K562 (cell line): Measurements from ENCODE around the gene NTM. TPM values are rescaled to one million over a fixed set of nuclear protein-coding genes. Genes with fewer than 3 reads are reported as not detected.

Experiments
- ATAC-seq: fragments of 200-7000 bp; cut with Tn5 transposase; 3 replicates; pipeline ENCODE4 v1.9.1; 2020; ENCODE audit warnings: moderate library complexity
- BruUV-seq: library from RNA; stranded (reverse); fragments of 400-500 nt; replicated peaks from 2 replicates; lab custom pipeline; 2021; lab: Mats Ljungman, UMichigan
- CTCF ChIA-PET: fragments of 300-600 bp; formaldehyde crosslinking; extraction: SDS; loops from one replicate; lab custom pipeline; 2021; ENCODE audit warnings: low intra/inter-chr PET ratio; lab: Yijun Ruan, JAX
- POLR2A ChIA-PET: fragments of 300-600, 350-650 bp; sonication (Branson Sonifier 250); formaldehyde crosslinking; extraction: SDS; loops from one replicate; lab custom pipeline; 2021; ENCODE audit warnings: antibody characterized with exemption, inconsistent platforms; lab: Yijun Ruan, JAX
- DNase-seq, 4 experiments: peaks; one replicate each; pipeline versions ENCODE4 v3.0.0 to v3.0.0-alpha.2; 2011 to 2018; ENCODE audit warnings: low spot score in 3 of 4, mixed read lengths in 3 of 4; ENCODE audit errors: extremely low read depth in 1 of 4
- FAIRE-seq: peaks from 2 replicates; lab custom pipeline; 2011; peaks lifted over from hg19 to GRCh38; lab: Jason Lieb, UNC
- H2AFZ ChIP-seq: 2 replicates; pipeline ENCODE4 v1.6.0; 2011; ENCODE audit warnings: low read depth, low read length, control low read depth, inconsistent platforms
- H3K27ac ChIP-seq: fragments of 200-600 bp; 3 replicates; pipeline ENCODE4 v1.8.0; 2011; ENCODE audit warnings: low read depth, mild to moderate bottlenecking, control low read depth, inconsistent platforms, low read length, moderate library complexity, mixed read lengths; ENCODE audit errors: extremely low read depth
- H3K27me3 ChIP-seq, 2 experiments: fragments of 300-600 bp in 1 of 2; 2 replicates in 1 of 2; 3 replicates in 1 of 2; pipeline versions ENCODE4 v1.6.0 to v1.8.0; 2011; ENCODE audit warnings: inconsistent platforms in 2 of 2, low read length in 2 of 2, mild to moderate bottlenecking in 1 of 2, mixed read lengths in 1 of 2, moderate library complexity in 1 of 2; ENCODE audit not compliant: control insufficient read depth in 2 of 2, insufficient read depth in 2 of 2
- H3K36me3 ChIP-seq: fragments of 300-600 bp; 3 replicates; pipeline ENCODE4 v1.8.0; 2011; ENCODE audit warnings: mild to moderate bottlenecking, low read length, inconsistent platforms; ENCODE audit not compliant: control insufficient read depth, insufficient read depth
- H3K4me1 ChIP-seq, 2 experiments: fragments of 200-600 bp in 1 of 2; replicated peaks in 1 of 2; 2 replicates in 1 of 2; 3 replicates in 1 of 2; pipeline versions ENCODE4 v1.5.1 to v1.8.0; 2011; ENCODE audit warnings: inconsistent platforms in 2 of 2, low read length in 2 of 2, mild to moderate bottlenecking in 1 of 2, mixed read lengths in 1 of 2, moderate library complexity in 1 of 2; ENCODE audit not compliant: control insufficient read depth in 2 of 2, insufficient read depth in 2 of 2
- H3K4me2 ChIP-seq: 2 replicates; pipeline ENCODE4 v1.6.1; 2011; ENCODE audit warnings: low read length, control low read depth, inconsistent platforms, mixed read lengths; ENCODE audit not compliant: insufficient read depth
- H3K4me3 ChIP-seq: fragments of 200-600 bp; sonication (generic), shearing (Covaris generic); 2 replicates; pipeline ENCODE4 v1.5.1; 2016; ENCODE audit warnings: control low read depth, inconsistent platforms
- H3K79me2 ChIP-seq: fragments of 200-600 bp; 3 replicates; pipeline ENCODE4 v1.8.0; 2011; ENCODE audit warnings: low read length, inconsistent platforms; ENCODE audit not compliant: control insufficient read depth, insufficient read depth
- H3K9ac ChIP-seq, 2 experiments: 2 replicates each; pipeline versions ENCODE4 v1.6.0 to v1.6.1; 2011; ENCODE audit warnings: low read depth in 2 of 2, low read length in 2 of 2, control low read depth in 1 of 2, inconsistent platforms in 1 of 2, mild to moderate bottlenecking in 1 of 2, mixed read lengths in 1 of 2; ENCODE audit not compliant: insufficient read depth in 1 of 2
- H3K9me1 ChIP-seq: one replicate; pipeline ENCODE4 v1.6.0; 2011; ENCODE audit warnings: inconsistent platforms, mild to moderate bottlenecking, low read length, moderate library complexity; ENCODE audit not compliant: control insufficient read depth, insufficient read depth
- H3K9me3 ChIP-seq: replicated peaks from 2 replicates; pipeline ENCODE4 v1.5.1; 2011; ENCODE audit warnings: low read depth, low read length, inconsistent platforms; ENCODE audit not compliant: control insufficient read depth, insufficient read depth
- H4K20me1 ChIP-seq: replicated peaks from 2 replicates; pipeline ENCODE4 v1.6.1; 2011; ENCODE audit warnings: low read length, inconsistent platforms, mixed read lengths; ENCODE audit not compliant: control insufficient read depth, insufficient read depth
- CEBPG ChIP-seq, 3 experiments: fragments of 200-800 bp in 1 of 3; sonication (Bioruptor generic) in 1 of 3; sonication (generic) in 1 of 3; formaldehyde crosslinking in 1 of 3; IDR thresholded peaks in 2 of 3; conservative IDR thresholded peaks in 1 of 3; 2 replicates each; pipeline versions ENCODE4 v1.6.1 to v1.8.0; 2016 to 2022; ENCODE audit warnings: missing compliant biosample characterization in 2 of 3, missing genetic modification characterization in 2 of 3, mild to moderate bottlenecking in 1 of 3, missing genetic modification reagents in 1 of 3
- TAL1 ChIP-seq: fragments of 450-650 bp; IDR thresholded peaks from 2 replicates; pipeline ENCODE4 v1.6.1; 2016; ENCODE audit warnings: mild to moderate bottlenecking
- THAP7 ChIP-seq: fragments of 250-450 bp; sonication (Bioruptor Pico); IDR thresholded peaks from 2 replicates; pipeline ENCODE4 v1.5.0; 2021
- VEZF1 ChIP-seq: fragments of 200-800 bp; sonication (Bioruptor generic); IDR thresholded peaks from 2 replicates; pipeline ENCODE4 v1.6.1; 2017; ENCODE audit warnings: missing genetic modification characterization, missing compliant biosample characterization
- ZNF551 ChIP-seq: fragments of 250-450 bp; sonication (Bioruptor Pico); IDR thresholded peaks from 2 replicates; pipeline ENCODE4 v1.5.0; 2021; ENCODE audit warnings: mild to moderate bottlenecking, moderate library complexity
- WGBS: fragments of 100-300 bp; shearing (Covaris generic); methylation state at CpG from one replicate; pipeline ENCODE4 v1.1.6; 2016; ENCODE audit warnings: low coverage, mixed read lengths; ENCODE audit not compliant: insufficient coverage; ENCODE audit errors: missing lambda C conversion rate; 5-methylcytosine and 5-hydroxymethylcytosine counted together
- in situ Hi-C: fragments of 300-500 bp; cut with MboI; formaldehyde crosslinking; loops from 4 replicates; pipeline ENCODE4 v1.15.0; 2018; ENCODE audit warnings: inconsistent platforms, mixed read lengths
- intact Hi-C: fragments of 100-400 bp; cut with micrococcal nuclease; formaldehyde crosslinking; loops from 2 replicates; pipeline ENCODE4 v1.14.2; 2022
- polyA plus RNA-seq, 8 experiments: library from polyadenylated mRNA; depleted of rRNA in 4 of 8; stranded (reverse) in 5 of 8; unstranded in 3 of 8; fragments of >200 nt; fragmentation: Nextera tagmentation in 2 of 8; fragmentation: Illumina TruSeq in 1 of 8; extraction: Ambion mirVana in 2 of 8; extraction: Trizol in 1 of 8; gene quantifications; 2 replicates each; pipeline versions ENCODE4 v1.2.1 to v1.2.3, GENCODE V29; 2011 to 2014; ENCODE audit warnings: inconsistent platforms in 1 of 8, missing spikeins in 1 of 8
- total RNA-seq, 7 experiments: library from RNA; depleted of rRNA in 6 of 7; stranded (reverse); fragments of >200 nt in 6 of 7; fragmentation: Illumina TruSeq in 2 of 7; extraction: Trizol in 2 of 7; gene quantifications; 2 replicates each; pipeline versions ENCODE4 v1.2.1 to v1.2.3, GENCODE V29; 2011 to 2021; ENCODE audit warnings: low replicate concordance in 1 of 7
- TF ChIP-seq, protein P1 (sequence below), 3 experiments: fragments of 200-800 bp in 1 of 3; fragments of 250-450 bp in 1 of 3; fragments of 450-650 bp in 1 of 3; sonication (Bioruptor Pico) in 1 of 3; sonication (Bioruptor generic) in 1 of 3; formaldehyde crosslinking in 1 of 3; IDR thresholded peaks; 2 replicates each; pipeline versions ENCODE4 v1.6.1 to v1.8.0; 2016 to 2022; ENCODE audit warnings: mild to moderate bottlenecking in 2 of 3, missing genetic modification characterization in 2 of 3, missing compliant biosample characterization in 1 of 3, moderate library complexity in 1 of 3

NTM gene
- total and polyA plus RNA-seq, 9 of the 15 experiments (the other 6 are each of a cell fraction or from before 2014, with no cell fraction given), result not detected

- TF ChIP-seq, protein P1, sequence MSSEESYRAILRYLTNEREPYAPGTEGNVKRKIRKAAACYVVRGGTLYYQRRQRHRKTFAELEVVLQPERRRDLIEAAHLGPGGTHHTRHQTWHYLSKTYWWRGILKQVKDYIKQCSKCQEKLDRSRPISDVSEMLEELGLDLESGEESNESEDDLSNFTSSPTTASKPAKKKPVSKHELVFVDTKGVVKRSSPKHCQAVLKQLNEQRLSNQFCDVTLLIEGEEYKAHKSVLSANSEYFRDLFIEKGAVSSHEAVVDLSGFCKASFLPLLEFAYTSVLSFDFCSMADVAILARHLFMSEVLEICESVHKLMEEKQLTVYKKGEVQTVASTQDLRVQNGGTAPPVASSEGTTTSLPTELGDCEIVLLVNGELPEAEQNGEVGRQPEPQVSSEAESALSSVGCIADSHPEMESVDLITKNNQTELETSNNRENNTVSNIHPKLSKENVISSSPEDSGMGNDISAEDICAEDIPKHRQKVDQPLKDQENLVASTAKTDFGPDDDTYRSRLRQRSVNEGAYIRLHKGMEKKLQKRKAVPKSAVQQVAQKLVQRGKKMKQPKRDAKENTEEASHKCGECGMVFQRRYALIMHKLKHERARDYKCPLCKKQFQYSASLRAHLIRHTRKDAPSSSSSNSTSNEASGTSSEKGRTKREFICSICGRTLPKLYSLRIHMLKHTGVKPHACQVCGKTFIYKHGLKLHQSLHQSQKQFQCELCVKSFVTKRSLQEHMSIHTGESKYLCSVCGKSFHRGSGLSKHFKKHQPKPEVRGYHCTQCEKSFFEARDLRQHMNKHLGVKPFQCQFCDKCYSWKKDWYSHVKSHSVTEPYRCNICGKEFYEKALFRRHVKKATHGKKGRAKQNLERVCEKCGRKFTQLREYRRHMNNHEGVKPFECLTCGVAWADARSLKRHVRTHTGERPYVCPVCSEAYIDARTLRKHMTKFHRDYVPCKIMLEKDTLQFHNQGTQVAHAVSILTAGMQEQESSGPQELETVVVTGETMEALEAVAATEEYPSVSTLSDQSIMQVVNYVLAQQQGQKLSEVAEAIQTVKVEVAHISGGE (CRISPR knock-in tag; IDR thresholded peaks at IDR 0.05), result no peak
- TF ChIP-seq ZNF551 (CRISPR knock-in tag), result no peak
- TF ChIP-seq TAL1, result no peak
- no peak for TF ChIP-seq VEZF1
Observed at GRCh38 chr11:131478341-131478740, 107.9 kb downstream of the NTM start (continued).

DNA sequence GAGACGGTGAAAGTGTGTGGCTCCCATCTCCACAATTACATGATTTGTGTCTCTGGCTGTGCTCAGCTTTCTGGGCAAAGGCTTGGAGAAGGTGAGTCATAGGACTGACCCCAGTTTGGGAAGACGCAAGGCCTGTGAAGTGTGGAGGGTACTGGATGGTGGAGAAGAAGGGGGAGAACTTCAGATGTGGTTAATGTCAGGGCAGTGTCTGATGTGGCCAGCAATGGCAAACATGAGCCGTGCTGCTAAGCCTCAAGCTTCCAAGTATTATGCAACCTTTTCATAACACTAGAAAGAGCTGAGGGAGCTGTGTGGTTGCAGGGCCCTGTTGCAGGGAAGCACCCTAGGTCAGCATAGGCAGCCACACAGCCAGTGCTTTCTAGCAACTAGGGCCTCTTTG lies 110.9 kb downstream of the NTM start:
- H3K4me1 ChIP-seq, result no peaks in the 10 kb centered on the region
- no peaks in the 10 kb centered on the region; the same call in 1 of the 2 replicates for H4K20me1 ChIP-seq
- 0% methylated on average over 3 of the region's 3 CpGs for WGBS
- no peak for ATAC-seq
- H3K9me1 ChIP-seq, result no peaks in the 10 kb centered on the region
- in situ Hi-C loops, result no loop called here
- no TSS peak for BruUV-seq
- H3K9ac ChIP-seq, result no peak overlapping the region
- intact Hi-C loops, result no loop called here
- no peaks in the 10 kb centered on the region; a peak in 1 of 5 replicates for H3K27me3 ChIP-seq
- CTCF ChIA-PET, result no interaction called here
- no peak for FAIRE-seq
- no peaks in the 10 kb centered on the region for H3K9me3 ChIP-seq
- TF ChIP-seq THAP7, result no peak
- no peak for TF ChIP-seq CEBPG (CRISPR knock-in tag; IDR thresholded peaks at IDR 0.05)
- TF ChIP-seq CEBPG (tag; conservative IDR thresholded peaks at IDR 0.05 in 1 of 2, IDR thresholded peaks at IDR 0.05 in 1 of 2), result no peak
- no peak overlapping the region for H3K4me3 ChIP-seq
- H2AFZ ChIP-seq, result no peak overlapping the region
- H3K36me3 ChIP-seq, result no peaks in the 10 kb centered on the region
- POLR2A ChIA-PET, result no interaction called here
- no peak overlapping the region for H3K4me2 ChIP-seq
- no peak for DNase-seq
- H3K27ac ChIP-seq, result no peak overlapping the region
- no peaks in the 10 kb centered on the region for H3K79me2 ChIP-seq
